ENCODE data around the gene KRTAP6-2.

The KRTAP6-2 gene

GRCh38 chr21:30620080-30620479 is 21.4 kb upstream of the KRTAP6-2 start:
- Histone ChIP-seq H3K4me1 (ENCODE audit: control insufficient read depth, insufficient read depth, low read length) (no peaks in the 10 kb centered on the region), H3K27me3 (ENCODE audit: control insufficient read depth, insufficient read depth, low read length) (no peaks in the 10 kb centered on the region), H3K36me3 (ENCODE audit: control insufficient read depth, insufficient read depth, low read length) (no peaks in the 10 kb centered on the region), H3K4me3 (ENCODE audit: low read length) (no peak overlapping the region), H3K9me3 (ENCODE audit: control insufficient read depth, insufficient read depth, low read length) (peaks cover 12% of the 10 kb centered on the region), H3K27ac (ENCODE audit: low read length) (no peak overlapping the region)
- DNase-seq (ENCODE audit: low read depth, low spot score), result no peak

GRCh38 chr21:30616125-30616524 is 17.4 kb upstream of the KRTAP6-2 start, which contains the start of gene KRTAP20-1:
Gene KRTAP20-1, plus strand, starts transcription at chr21:30616425. Its CDS starts 30 bp downstream, at chr21:30616455.
- no peaks in the 10 kb centered on the region for H3K36me3 ChIP-seq (ENCODE audit: control insufficient read depth, insufficient read depth, low read length)
- WGBS (ENCODE audit: insufficient coverage, insufficient read length), result no CpG with 5 or more reads among the region's 2 CpGs

GRCh38 chr21:30615199-30615598 is 16.5 kb upstream of the KRTAP6-2 start:
- H3K4me1 ChIP-seq (ENCODE audit: control insufficient read depth, insufficient read depth, low read length), result no peaks in the 10 kb centered on the region
- H3K27me3 ChIP-seq (ENCODE audit: control insufficient read depth, insufficient read depth, low read length), result no peaks in the 10 kb centered on the region
- H3K4me3 ChIP-seq (ENCODE audit: low read length), result no peak overlapping the region
- DNase-seq (ENCODE audit: low read depth, low spot score), result no peak
- peaks cover 9% of the 10 kb centered on the region for H3K9me3 ChIP-seq (ENCODE audit: control insufficient read depth, insufficient read depth, low read length)
- no peaks in the 10 kb centered on the region for H3K36me3 ChIP-seq (ENCODE audit: control insufficient read depth, insufficient read depth, low read length)
- H3K27ac ChIP-seq (ENCODE audit: low read length), result no peak overlapping the region

More at GRCh38 chr21:30616125-30616524, 17.4 kb upstream of the KRTAP6-2 start, which contains the start of gene KRTAP20-1:
- no peak for DNase-seq (ENCODE audit: low read depth, low spot score)
- Histone ChIP-seq H3K4me3 (ENCODE audit: low read length) (no peak within 1 kb of the TSS), H3K9me3 (ENCODE audit: control insufficient read depth, insufficient read depth, low read length) (peaks cover 12% of the 10 kb centered on the region), H3K27me3 (ENCODE audit: control insufficient read depth, insufficient read depth, low read length) (no peaks in the 10 kb centered on the region), H3K4me1 (ENCODE audit: control insufficient read depth, insufficient read depth, low read length) (no peaks in the 10 kb centered on the region), H3K27ac (ENCODE audit: low read length) (no peak within 1 kb of the TSS)

- Histone ChIP-seq H3K27ac (ENCODE audit: low read length) (no peak within 1 kb of the TSS), H3K36me3 (ENCODE audit: control insufficient read depth, insufficient read depth, low read length) (no peaks in the 10 kb centered on the region)
- WGBS (ENCODE audit: insufficient coverage, insufficient read length), result no CpG with 5 or more reads among the region's 2 CpGs
These were observed 15.1 kb upstream of the KRTAP6-2 start, which contains the start of gene KRTAP6-1 for GRCh38 chr21:30613836-30614235. Gene KRTAP6-1, minus strand, starts transcription at chr21:30613930. Its CDS starts 26 bp downstream, at chr21:30613904.

GRCh38 chr21:30612132-30612531 is 13.4 kb upstream of the KRTAP6-2 start:
- no peak for DNase-seq (ENCODE audit: low read depth, low spot score)
- no peak overlapping the region for H3K4me3 ChIP-seq (ENCODE audit: low read length)
- no peaks in the 10 kb centered on the region for H3K27me3 ChIP-seq (ENCODE audit: control insufficient read depth, insufficient read depth, low read length)
- no peak overlapping the region for H3K27ac ChIP-seq (ENCODE audit: low read length)
- H3K4me1 ChIP-seq (ENCODE audit: control insufficient read depth, insufficient read depth, low read length), result no peaks in the 10 kb centered on the region
- no CpG with 5 or more reads among the region's 2 CpGs for WGBS (ENCODE audit: insufficient coverage, insufficient read length)
- H3K9me3 ChIP-seq (ENCODE audit: control insufficient read depth, insufficient read depth, low read length), result peaks cover 10% of the 10 kb centered on the region
- no peaks in the 10 kb centered on the region for H3K36me3 ChIP-seq (ENCODE audit: control insufficient read depth, insufficient read depth, low read length)

More at GRCh38 chr21:30613836-30614235, 15.1 kb upstream of the KRTAP6-2 start, which contains the start of gene KRTAP6-1:
- Histone ChIP-seq H3K4me1 (ENCODE audit: control insufficient read depth, insufficient read depth, low read length) (no peaks in the 10 kb centered on the region), H3K9me3 (ENCODE audit: control insufficient read depth, insufficient read depth, low read length) (peaks cover 9% of the 10 kb centered on the region), H3K27me3 (ENCODE audit: control insufficient read depth, insufficient read depth, low read length) (no peaks in the 10 kb centered on the region), H3K4me3 (ENCODE audit: low read length) (no peak within 1 kb of the TSS)
- no peak for DNase-seq (ENCODE audit: low read depth, low spot score)

- Histone ChIP-seq H3K36me3 (ENCODE audit: control insufficient read depth, insufficient read depth, low read length) (no peaks in the 10 kb centered on the region), H3K4me1 (ENCODE audit: control insufficient read depth, insufficient read depth, low read length) (no peaks in the 10 kb centered on the region), H3K9me3 (ENCODE audit: control insufficient read depth, insufficient read depth, low read length) (peaks cover 11% of the 10 kb centered on the region), H3K27ac (ENCODE audit: low read length) (no peak overlapping the region), H3K4me3 (ENCODE audit: low read length) (no peak overlapping the region), H3K27me3 (ENCODE audit: control insufficient read depth, insufficient read depth, low read length) (no peaks in the 10 kb centered on the region)
- WGBS (ENCODE audit: insufficient coverage, insufficient read length), result no CpG with 5 or more reads among the region's 2 CpGs
- no peak for DNase-seq (ENCODE audit: low read depth, low spot score)
These were observed 7.3 kb upstream of the KRTAP6-2 start for GRCh38 chr21:30605968-30606367.

- Histone ChIP-seq H3K27ac (ENCODE audit: low read length) (no peak within 1 kb of the TSS), H3K36me3 (ENCODE audit: control insufficient read depth, insufficient read depth, low read length) (no peaks in the 10 kb centered on the region), H3K4me1 (ENCODE audit: control insufficient read depth, insufficient read depth, low read length) (no peaks in the 10 kb centered on the region), H3K4me3 (ENCODE audit: low read length) (no peak within 1 kb of the TSS), H3K27me3 (ENCODE audit: control insufficient read depth, insufficient read depth, low read length) (no peaks in the 10 kb centered on the region), H3K9me3 (ENCODE audit: control insufficient read depth, insufficient read depth, low read length) (peaks cover 8% of the 10 kb centered on the region)
- no CpG with 5 or more reads among the region's 1 CpG for WGBS (ENCODE audit: insufficient coverage, insufficient read length)
- no peak for DNase-seq (ENCODE audit: low read depth, low spot score)
These were observed 2.1 kb upstream of the KRTAP6-2 start, which contains the start of gene KRTAP22-1 for GRCh38 chr21:30600787-30601186. Gene KRTAP22-1, plus strand, starts transcription at chr21:30601087.

- Histone ChIP-seq H3K27me3 (ENCODE audit: control insufficient read depth, insufficient read depth, low read length) (no peaks in the 10 kb centered on the region), H3K4me3 (ENCODE audit: low read length) (no peak within 1 kb of the TSS), H3K27ac (ENCODE audit: low read length) (no peak within 1 kb of the TSS), H3K36me3 (ENCODE audit: control insufficient read depth, insufficient read depth, low read length) (no peaks in the 10 kb centered on the region), H3K9me3 (ENCODE audit: control insufficient read depth, insufficient read depth, low read length) (peaks cover 4% of the 10 kb centered on the region), H3K4me1 (ENCODE audit: control insufficient read depth, insufficient read depth, low read length) (no peaks in the 10 kb centered on the region)
- no CpG with 5 or more reads among the region's 4 CpGs for WGBS (ENCODE audit: insufficient coverage, insufficient read length)
- DNase-seq (ENCODE audit: low read depth, low spot score), result no peak
These were observed 6.6 kb downstream of the KRTAP6-2 start, which contains the start of gene KRTAP6-3 for GRCh38 chr21:30592140-30592539. Gene KRTAP6-3, plus strand, starts transcription at chr21:30592440. Its CDS starts 6 bp downstream, at chr21:30592446.

GRCh38 chr21:30590297-30590696 is 8.4 kb downstream of the KRTAP6-2 start, which contains the start of gene KRTAP22-2:
Gene KRTAP22-2, minus strand, starts transcription at chr21:30590397.
- Histone ChIP-seq H3K4me1 (ENCODE audit: control insufficient read depth, insufficient read depth, low read length) (no peaks in the 10 kb centered on the region), H3K9me3 (ENCODE audit: control insufficient read depth, insufficient read depth, low read length) (peaks cover 4% of the 10 kb centered on the region)

GRCh38 chr21:30582870-30583269 is 15.8 kb downstream of the KRTAP6-2 start:
- DNase-seq (ENCODE audit: low read depth, low spot score), result no peak
- no peaks in the 10 kb centered on the region for H3K4me1 ChIP-seq (ENCODE audit: control insufficient read depth, insufficient read depth, low read length)
- H3K36me3 ChIP-seq (ENCODE audit: control insufficient read depth, insufficient read depth, low read length), result no peaks in the 10 kb centered on the region
- peaks cover 6% of the 10 kb centered on the region for H3K9me3 ChIP-seq (ENCODE audit: control insufficient read depth, insufficient read depth, low read length)
- no CpG with 5 or more reads among the region's 1 CpG for WGBS (ENCODE audit: insufficient coverage, insufficient read length)
- no peaks in the 10 kb centered on the region for H3K27me3 ChIP-seq (ENCODE audit: control insufficient read depth, insufficient read depth, low read length)
- no peak overlapping the region for H3K27ac ChIP-seq (ENCODE audit: low read length)
- H3K4me3 ChIP-seq (ENCODE audit: low read length), result no peak overlapping the region

More at GRCh38 chr21:30590297-30590696, 8.4 kb downstream of the KRTAP6-2 start, which contains the start of gene KRTAP22-2:
- no peak for DNase-seq (ENCODE audit: low read depth, low spot score)
- no peak within 1 kb of the TSS for H3K4me3 ChIP-seq (ENCODE audit: low read length)
- no peaks in the 10 kb centered on the region for H3K36me3 ChIP-seq (ENCODE audit: control insufficient read depth, insufficient read depth, low read length)
- H3K27ac ChIP-seq (ENCODE audit: low read length), result no peak within 1 kb of the TSS
- no peaks in the 10 kb centered on the region for H3K27me3 ChIP-seq (ENCODE audit: control insufficient read depth, insufficient read depth, low read length)

- peaks cover 6% of the 10 kb centered on the region for H3K9me3 ChIP-seq (ENCODE audit: control insufficient read depth, insufficient read depth, low read length)
- WGBS (ENCODE audit: insufficient coverage, insufficient read length), result no CpG with 5 or more reads among the region's 3 CpGs
- DNase-seq (ENCODE audit: low read depth, low spot score), result no peak
- H3K27me3 ChIP-seq (ENCODE audit: control insufficient read depth, insufficient read depth, low read length), result no peaks in the 10 kb centered on the region
- H3K4me3 ChIP-seq (ENCODE audit: low read length), result no peak overlapping the region
- no peaks in the 10 kb centered on the region for H3K36me3 ChIP-seq (ENCODE audit: control insufficient read depth, insufficient read depth, low read length)
- H3K27ac ChIP-seq (ENCODE audit: low read length), result no peak overlapping the region
- no peaks in the 10 kb centered on the region for H3K4me1 ChIP-seq (ENCODE audit: control insufficient read depth, insufficient read depth, low read length)
These were observed 18.6 kb downstream of the KRTAP6-2 start for GRCh38 chr21:30580132-30580531.

All from iPS DF 6.9 (cell line).